HG03565 (cell line): ENCODE measurements around the gene NECTIN1.

Source experiments
- ATAC-seq: cut with Tn5 transposase; IDR thresholded peaks from one replicate; pipeline ENCODE4 v1.9.1; 2021; ENCODE audit warnings: mild to moderate bottlenecking, moderate library complexity; ENCODE audit not compliant: unreplicated experiment

The NECTIN1 gene

DNA sequence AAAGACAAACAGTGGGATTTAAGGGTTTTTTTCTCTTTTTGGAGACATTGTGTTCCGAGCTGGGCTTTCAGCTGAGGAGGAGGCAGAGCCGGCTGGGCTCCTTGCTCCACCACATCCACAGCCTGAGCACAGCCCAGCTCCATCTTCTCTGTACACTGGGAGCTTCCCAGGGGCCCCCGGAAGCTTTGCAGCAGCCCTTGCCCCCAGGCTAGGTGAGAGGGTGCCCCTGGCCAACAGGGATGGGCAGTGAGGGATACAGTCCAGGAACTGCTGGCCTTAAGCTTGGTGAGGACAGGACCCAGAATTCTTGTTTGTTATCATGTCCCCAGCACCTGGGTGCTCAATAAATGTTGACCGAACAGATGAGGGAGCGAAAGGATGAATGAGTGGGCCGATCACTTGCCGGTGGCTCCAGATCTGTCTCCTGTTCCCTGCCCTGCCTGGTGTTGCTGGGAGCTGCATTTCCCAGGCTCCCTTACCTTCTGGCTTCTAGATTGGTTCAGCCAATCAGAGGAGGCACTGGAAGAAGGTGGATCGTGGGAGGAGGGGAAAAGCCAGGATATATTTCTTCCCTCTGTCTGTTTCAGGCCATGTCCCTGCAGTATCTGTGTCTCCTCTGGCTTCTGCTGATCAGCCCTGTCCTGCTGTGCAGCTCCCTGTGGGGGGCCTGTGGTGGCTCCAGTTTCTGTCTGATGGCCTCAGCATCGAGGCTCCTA is 26.5 kb upstream of the NECTIN1 start:
- ATAC-seq: no peak

DNA sequence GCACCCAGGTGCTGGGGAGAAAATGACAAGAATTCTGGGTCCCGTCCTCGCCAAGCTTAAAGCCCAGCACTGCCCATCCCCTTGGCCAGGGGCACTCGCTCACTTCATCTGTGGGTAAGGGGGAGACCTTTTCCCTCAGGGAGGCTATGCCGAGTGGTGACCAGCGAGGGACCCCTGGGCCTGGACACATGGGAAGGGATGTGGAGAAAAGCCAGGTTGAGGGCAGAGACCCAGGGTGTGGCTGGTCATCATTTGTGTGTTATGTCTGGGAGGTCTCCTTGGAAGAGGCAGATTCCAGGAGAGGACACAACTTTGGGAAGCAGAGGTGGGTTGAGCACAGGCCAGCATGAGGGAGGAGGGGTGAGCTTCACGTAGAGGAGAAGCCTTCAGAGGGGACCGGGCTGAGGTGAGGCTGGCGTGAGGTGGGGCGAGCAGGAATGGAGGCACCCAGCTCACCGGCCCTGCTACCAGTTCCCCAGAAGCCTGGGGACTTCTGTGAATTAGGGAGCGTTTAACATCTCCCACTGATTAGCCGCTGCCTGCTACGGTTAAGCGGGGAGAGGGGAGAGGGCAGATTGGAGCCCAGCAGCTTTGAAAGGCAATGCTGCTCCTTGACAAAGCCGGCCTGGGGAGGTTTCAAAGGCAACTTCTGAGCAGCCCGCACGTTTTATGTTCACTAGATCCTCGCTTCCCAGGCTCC is 25.8 kb upstream of the NECTIN1 start:
- no peak for ATAC-seq

- ATAC-seq: no peak
Measured at GRCh38 chr11:119754199-119754598, 25.2 kb upstream of the NECTIN1 start.

GRCh38 chr11:119752946-119753345 is 23.9 kb upstream of the NECTIN1 start:
- no peak for ATAC-seq

DNA sequence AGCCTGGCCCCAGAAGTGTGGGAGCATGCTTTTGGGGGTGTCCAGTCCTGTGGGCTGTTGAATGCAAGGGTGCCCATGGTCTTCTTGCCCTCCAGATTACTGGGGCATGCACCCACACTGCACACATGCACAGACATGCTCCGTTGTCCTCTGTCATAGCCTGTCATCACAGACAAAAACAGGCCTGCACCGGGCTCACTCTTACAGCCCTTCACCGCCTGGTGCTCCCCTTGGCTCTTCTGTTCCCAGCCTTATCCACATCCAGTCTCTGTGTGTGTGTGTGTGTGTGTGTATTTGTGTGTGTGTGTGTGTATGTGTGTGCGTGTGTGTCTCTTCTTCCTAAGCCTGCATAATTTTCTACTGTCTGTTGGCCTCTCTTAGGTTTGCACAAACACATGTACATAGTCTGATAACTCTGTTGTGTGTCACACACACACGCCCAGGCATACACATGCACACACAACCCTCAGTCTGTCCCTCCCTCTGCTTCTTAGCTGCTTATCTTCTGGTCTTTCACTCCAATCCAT is 23.4 kb upstream of the NECTIN1 start:
- ATAC-seq: no peak

- ATAC-seq: no peak
Measured at GRCh38 chr11:119750056-119750455, 21.1 kb upstream of the NECTIN1 start.

GRCh38 chr11:119749006-119749565 is 20.1 kb upstream of the NECTIN1 start:
- no peak for ATAC-seq

DNA sequence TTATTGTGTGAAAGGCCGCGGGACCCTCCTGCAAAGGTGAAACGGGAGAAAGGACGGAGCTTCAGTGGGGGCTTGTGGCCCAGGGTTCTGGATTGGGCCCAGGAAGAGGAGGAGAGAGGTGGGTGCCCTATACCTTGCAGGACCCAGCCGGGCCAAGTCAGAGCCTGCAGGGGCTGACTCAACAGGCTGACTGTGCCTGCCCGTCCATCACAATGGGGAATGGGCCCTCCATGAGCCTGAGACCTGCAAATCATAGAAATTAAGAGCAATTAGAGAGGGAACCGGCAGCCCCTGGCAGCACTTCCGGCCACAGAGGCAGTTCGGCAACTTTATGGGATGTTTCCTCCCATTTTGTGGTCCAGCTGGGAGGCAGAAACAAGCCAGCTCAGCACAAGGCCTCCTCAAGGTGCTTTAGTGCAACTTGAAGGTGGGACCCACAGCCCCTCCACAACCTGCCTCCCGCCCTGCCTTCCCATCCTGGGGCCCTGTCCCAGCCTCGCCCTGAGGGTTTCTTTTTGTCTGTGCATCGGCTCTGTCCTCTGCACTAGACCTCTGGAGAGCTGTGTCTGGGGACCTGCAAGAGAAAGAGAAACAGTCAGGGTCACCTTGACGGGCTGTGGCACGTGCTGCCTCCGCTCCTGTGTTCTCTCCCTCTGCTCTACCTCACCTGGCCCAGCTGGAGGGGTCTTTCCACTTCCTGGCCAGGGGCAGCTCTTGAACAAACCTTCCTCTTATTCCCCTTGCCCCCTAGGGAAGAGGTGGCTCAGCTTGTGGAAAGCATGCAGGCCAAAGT is 19.1 kb upstream of the NECTIN1 start:
- ATAC-seq: no peak

GRCh38 chr11:119745776-119746535 is 17.0 kb upstream of the NECTIN1 start:
- ATAC-seq: no peak

- ATAC-seq: no peak
Measured at GRCh38 chr11:119745112-119745511, 16.1 kb upstream of the NECTIN1 start.

DNA sequence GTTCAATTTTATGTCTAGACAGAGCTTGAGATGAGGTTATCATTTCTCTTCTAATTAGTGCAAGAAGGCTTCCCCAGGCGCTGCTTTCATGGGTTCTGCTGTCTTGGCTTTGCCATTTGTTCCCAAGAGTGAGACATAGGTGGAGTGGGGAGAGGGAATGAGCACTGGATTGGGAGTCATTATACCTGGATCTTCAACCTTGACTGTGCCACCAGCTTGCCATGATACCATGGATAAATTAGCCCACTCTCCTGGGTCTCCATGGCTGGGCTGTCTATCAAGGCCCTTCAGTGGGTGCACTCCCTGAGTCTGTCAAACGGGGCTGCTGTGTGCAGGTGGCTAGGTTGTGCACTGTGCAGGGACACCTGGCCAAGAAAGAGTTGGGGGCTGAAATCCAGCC is 15.6 kb upstream of the NECTIN1 start:
- no peak for ATAC-seq

GRCh38 chr11:119743006-119743405 is 14.0 kb upstream of the NECTIN1 start:
- ATAC-seq: no peak

DNA sequence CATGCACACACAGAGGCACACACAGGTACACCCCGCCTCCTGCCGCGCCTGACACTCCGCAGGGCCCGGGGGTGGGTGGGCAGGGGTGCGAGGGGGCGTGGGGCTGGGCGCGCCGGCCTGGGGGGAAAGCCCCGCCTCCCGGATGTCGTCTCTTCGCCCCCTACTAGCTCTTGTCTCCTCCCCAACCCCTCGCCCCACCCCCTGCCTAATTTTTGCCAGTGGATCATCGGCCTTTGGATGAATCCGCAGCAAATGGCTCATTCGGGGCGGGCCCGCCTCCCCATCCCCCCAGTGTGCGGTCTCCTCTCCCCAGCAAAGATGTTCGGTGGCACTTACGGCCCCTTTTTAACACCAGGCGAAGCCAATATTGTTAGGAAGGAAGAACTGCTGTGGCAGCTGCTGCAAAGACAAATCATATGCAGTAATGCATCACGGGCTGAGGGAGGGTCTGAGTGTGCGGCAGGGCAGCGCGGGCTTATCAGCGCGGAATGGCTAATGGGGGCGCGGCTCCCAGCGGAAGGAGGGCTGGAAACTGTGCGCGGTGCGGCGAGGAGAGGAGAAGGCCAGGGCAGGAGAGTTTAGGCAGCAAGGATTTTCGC is 13.4 kb upstream of the NECTIN1 start:
- ATAC-seq: no peak

DNA sequence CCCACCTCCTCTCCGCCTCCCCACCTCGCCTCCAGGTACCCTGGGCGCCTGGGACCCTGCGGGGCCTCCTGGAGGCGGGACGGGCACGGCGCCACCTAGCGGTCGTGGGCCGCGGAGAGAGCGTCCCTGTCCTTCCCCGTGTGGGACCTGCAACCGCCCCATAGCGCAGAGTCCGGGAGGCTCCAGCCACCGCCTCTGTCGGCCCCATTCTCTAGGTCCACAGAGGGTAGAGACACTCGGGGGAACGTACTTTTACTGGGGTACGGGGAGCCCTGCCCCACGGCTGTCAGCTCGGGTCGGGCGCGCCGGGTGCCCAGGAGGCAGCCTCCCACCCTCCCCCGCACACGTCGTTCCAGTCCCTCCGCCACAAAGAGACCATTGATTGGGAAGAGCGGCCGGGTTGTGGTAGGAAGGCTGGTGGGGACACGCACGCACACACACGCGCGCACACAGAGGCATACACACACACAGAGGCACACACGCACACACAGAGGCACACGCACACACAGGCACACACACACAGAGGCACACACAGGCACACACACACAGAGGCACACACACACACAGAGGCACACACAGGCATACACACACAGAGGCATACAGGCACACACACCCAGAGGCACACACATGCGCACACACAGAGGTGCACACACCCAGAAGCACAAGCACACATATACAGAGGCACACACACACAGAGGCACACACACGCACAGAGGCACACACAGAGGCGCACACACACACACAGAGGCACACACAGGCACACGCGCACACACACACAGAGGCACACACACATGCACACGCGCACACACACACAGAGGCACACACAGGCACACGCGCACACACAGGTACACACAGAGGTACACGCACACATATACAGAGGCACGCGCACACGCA is 12.6 kb upstream of the NECTIN1 start:
- ATAC-seq: no peak

DNA sequence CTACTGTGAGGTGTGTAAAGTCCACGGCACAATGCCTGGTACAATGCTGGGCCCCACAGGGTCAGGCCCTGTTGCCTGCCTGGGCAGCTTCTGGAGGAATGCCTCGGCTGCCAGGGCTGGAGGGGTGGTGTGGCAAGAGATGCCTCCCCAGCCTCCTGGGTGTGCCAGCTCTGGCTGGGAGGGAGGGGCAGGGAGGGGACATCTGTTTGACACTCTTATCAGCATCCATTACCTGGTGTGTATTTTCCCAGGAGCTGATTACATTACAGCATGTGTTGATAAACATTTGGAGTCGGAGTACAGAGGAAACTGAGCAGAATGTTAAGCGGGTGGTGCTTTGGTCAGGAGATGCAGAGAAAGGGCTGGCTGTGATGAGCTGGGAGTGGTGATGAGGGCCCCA is 11.0 kb upstream of the NECTIN1 start:
- ATAC-seq: no peak

GRCh38 chr11:119739021-119739703 is 10.2 kb upstream of the NECTIN1 start:
- no peak for ATAC-seq

GRCh38 chr11:119738059-119738439 is 9.0 kb upstream of the NECTIN1 start:
- no peak for ATAC-seq

DNA sequence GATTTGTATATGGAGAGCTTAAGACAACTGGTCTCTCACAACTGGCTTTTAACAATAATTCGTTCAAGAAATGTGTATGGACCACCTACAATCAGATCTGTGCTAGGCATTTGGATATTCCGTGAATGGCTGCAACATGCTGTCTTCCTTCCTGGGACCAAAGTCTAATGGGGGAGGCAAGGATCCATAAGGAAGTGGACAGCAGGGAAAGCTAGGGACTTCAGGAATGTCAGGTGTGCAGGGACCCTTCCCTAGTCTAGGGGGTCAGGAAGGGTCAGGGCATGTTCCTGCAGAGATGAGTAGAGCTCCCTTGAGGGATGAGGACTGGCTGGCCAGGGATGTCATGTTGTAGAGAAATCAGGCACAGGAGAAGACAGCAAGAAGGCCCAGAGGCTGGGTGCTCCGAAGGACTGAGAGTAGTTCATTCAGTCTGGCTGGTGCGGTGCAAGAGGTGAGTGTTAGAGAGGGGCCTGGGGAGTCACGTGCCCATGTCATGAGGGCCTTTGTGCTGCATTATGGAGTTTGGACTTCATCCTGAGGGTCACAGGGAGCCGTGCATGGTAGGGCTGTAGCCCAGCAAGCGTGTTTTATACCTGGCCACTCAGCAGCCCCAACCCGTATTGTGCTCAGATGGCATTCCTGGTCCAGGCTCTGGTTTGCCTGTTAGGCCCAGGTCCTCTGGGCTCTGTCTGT is 8.5 kb upstream of the NECTIN1 start:
- no peak for ATAC-seq
